KOPT-K1 (cell line): Measurements from ENCODE around the gene PGD.
"Not testable (repeated sequence)": the region's sequence is repeated elsewhere in the genome, so short reads cannot be mapped to it uniquely, and the experiment has no call there.

ENCODE experiments used
- H3K27ac ChIP-seq: fragments of 200-600 bp; sonication (generic); 2 replicates; pipeline ENCODE4 v1.5.1; 2016; ENCODE audit warnings: antibody characterized with exemption, mild to moderate bottlenecking, low read depth, low read length; ENCODE audit not compliant: poor library complexity, severe bottlenecking
- H3K36me3 ChIP-seq: fragments of 200-600 bp; sonication (generic); 2 replicates; pipeline ENCODE4 v1.5.1; 2017; ENCODE audit warnings: antibody characterized with exemption, mild to moderate bottlenecking, low read length, moderate library complexity; ENCODE audit not compliant: insufficient read depth
- H3K9me3 ChIP-seq: fragments of 200-600 bp; sonication (generic); 2 replicates; pipeline ENCODE4 v1.5.1; 2017; ENCODE audit warnings: antibody characterized with exemption, low read length, mild to moderate bottlenecking; ENCODE audit not compliant: insufficient read depth, poor library complexity, severe bottlenecking

Gene PGD

GRCh38 chr1:10440305-10440704 is 41.4 kb downstream of the PGD start:
- H3K36me3 ChIP-seq, result peaks cover 22% of the 10 kb centered on the region
- H3K27ac ChIP-seq, result no peak overlapping the region
- no peaks in the 10 kb centered on the region for H3K9me3 ChIP-seq

DNA sequence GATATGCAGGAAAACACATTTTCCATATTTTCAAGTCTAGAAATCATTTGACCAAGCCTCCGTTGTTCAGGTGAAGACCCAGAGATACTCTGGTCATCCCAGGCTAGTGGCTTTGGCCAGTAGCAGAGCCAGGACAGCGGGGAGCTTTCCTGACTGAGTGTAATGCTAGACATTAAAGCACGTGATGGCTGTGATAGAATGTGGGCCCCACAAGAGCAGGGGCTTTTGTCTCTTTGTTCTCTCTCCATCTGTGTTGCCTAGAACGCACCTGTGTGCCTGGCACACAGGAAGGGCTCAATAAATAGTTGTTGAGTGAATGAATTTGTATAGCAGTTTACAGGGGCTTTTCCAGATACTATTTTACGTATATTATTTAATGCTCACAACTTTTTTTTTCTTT is 41.9 kb downstream of the PGD start:
- no peak overlapping the region for H3K27ac ChIP-seq
- H3K9me3 ChIP-seq, result no peaks in the 10 kb centered on the region
- H3K36me3 ChIP-seq, result peaks cover 22% of the 10 kb centered on the region

DNA sequence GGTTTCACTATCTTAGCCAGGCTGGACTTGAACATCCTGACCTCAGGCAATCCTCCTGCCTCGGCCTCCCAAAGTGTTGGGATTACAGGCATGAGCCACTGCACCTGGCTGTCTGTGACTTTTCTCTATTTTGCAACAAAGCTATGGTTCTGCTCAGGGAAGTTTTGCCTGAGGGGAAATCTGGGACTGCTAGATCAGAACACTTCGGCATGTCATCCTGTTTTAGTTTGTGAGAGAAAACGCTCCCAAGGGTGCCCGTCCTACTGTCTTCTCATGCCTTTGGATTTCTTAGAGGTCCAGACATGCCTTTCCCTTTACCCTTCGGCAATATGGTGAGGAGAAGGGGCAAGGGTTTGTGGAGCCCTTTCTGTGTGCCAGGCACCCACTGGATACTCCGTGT is 45.4 kb downstream of the PGD start:
- H3K36me3 ChIP-seq, result peaks cover 34% of the 10 kb centered on the region
- no peaks in the 10 kb centered on the region for H3K9me3 ChIP-seq
- H3K27ac ChIP-seq, result no peak overlapping the region

DNA sequence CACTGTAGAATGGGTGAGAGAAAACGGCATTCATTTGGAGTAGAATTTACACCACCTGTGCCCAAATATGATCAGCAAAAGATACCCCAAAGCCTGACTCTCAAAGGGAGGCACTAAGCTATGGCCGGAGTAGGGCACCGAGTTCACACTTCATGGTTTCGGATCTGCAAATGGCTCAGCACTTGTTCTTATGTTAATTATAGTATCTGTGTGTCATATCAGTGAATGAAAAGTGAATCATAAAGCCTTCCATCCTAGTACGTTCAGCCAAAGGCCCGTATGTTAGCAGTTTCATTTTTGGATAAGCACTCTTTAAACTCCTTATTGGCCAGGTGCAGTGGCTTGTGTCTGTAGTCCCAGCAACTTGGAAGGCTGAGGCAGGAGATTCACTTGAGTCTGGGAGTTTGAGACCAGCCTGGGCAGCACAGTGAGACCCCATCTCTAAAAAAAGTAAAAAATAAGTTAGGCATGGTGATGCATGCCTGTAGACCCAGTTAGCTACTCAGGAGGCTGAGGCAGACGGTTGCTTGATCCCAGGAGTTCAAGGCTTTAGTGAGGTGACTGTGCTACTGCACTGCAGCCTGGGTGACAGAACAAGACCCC is 46.0 kb downstream of the PGD start:
- Histone ChIP-seq H3K36me3 (peaks cover 33% of the 10 kb centered on the region), H3K27ac (no peak overlapping the region), H3K9me3 (no peaks in the 10 kb centered on the region)

GRCh38 chr1:10446790-10447422 is 48.0 kb downstream of the PGD start:
- no peaks in the 10 kb centered on the region for H3K9me3 ChIP-seq
- H3K36me3 ChIP-seq, result peaks cover 22% of the 10 kb centered on the region; the same call in 1 of the 2 replicates
- no peak overlapping the region for H3K27ac ChIP-seq

GRCh38 chr1:10449751-10450150 is 50.9 kb downstream of the PGD start, which contains the start of gene CORT:
TSS of gene CORT (plus strand) at chr1:10450031. CDS start at chr1:10450224, 193 bp downstream.
- peaks cover 15% of the 10 kb centered on the region; the same call in 1 of the 2 replicates for H3K36me3 ChIP-seq
- no peak within 1 kb of the TSS for H3K27ac ChIP-seq
- H3K9me3 ChIP-seq, result no peaks in the 10 kb centered on the region

GRCh38 chr1:10450156-10450814 is 51.4 kb downstream of the PGD start:
- Histone ChIP-seq H3K27ac (no peak overlapping the region), H3K9me3 (no peaks in the 10 kb centered on the region), H3K36me3 (peaks cover 13% of the 10 kb centered on the region; the same call in 1 of the 2 replicates)

GRCh38 chr1:10450836-10451235 is 52.0 kb downstream of the PGD start:
- Histone ChIP-seq H3K36me3 (peaks cover 13% of the 10 kb centered on the region; the same call in 1 of the 2 replicates), H3K27ac (no peak overlapping the region), H3K9me3 (no peaks in the 10 kb centered on the region)

DNA sequence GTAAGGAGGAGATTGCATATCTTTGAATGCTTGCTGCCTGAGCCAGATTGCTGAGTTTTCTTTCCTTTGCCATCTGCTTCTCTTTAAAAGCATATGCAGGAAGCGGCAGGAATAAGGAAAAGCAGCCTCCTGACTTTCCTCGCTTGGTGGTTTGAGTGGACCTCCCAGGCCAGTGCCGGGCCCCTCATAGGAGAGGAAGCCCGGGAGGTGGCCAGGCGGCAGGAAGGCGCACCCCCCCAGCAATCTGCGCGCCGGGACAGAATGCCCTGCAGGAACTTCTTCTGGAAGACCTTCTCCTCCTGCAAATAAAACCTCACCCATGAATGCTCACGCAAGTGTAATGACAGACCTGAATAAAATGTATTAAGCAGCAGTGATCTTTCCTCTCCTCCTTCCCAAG is 52.4 kb downstream of the PGD start:
- H3K36me3 ChIP-seq, result peaks cover 11% of the 10 kb centered on the region; the same call in 1 of the 2 replicates
- H3K27ac ChIP-seq, result no peak overlapping the region

GRCh38 chr1:10456048-10456447 is 57.2 kb downstream of the PGD start:
- H3K36me3 ChIP-seq, result peaks cover 41% of the 10 kb centered on the region
- no peaks in the 10 kb centered on the region for H3K9me3 ChIP-seq
- H3K27ac ChIP-seq, result no peak overlapping the region

More for the DNA sequence above, 52.4 kb downstream of the PGD start:
- no peaks in the 10 kb centered on the region for H3K9me3 ChIP-seq

DNA sequence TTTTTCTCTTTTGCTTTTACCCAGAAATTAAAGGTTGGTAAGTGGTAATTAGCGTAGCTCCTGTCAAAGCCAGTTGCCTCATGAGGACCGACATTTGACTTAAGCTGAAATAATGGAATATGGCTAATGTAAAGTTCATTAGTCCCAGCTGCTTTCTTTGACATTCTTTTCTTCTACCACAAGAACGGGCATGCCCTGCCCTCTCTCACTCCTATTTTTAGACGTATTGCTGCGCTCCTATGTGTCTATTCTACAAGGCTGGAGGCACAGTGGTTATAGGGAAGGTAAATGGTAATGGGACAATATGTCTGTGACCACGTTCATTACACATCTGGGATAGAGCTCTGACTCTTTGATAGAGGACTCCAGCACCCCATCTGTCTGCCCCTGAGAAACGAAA is 57.8 kb downstream of the PGD start:
- Histone ChIP-seq H3K36me3 (peaks cover 47% of the 10 kb centered on the region), H3K27ac (no peak overlapping the region), H3K9me3 (no peaks in the 10 kb centered on the region)

GRCh38 chr1:10457462-10457861 is 58.6 kb downstream of the PGD start:
- H3K36me3 ChIP-seq, result peaks cover 55% of the 10 kb centered on the region

GRCh38 chr1:10457875-10458274 is 59.0 kb downstream of the PGD start:
- H3K36me3 ChIP-seq, result peaks cover 59% of the 10 kb centered on the region

More at GRCh38 chr1:10457462-10457861, 58.6 kb downstream of the PGD start:
- not testable (repeated sequence) for H3K9me3 ChIP-seq, H3K27ac ChIP-seq

GRCh38 chr1:10459184-10459583 is 60.3 kb downstream of the PGD start:
- H3K9me3 ChIP-seq, result no peaks in the 10 kb centered on the region
- peaks cover 72% of the 10 kb centered on the region for H3K36me3 ChIP-seq
- no peak overlapping the region for H3K27ac ChIP-seq

More at GRCh38 chr1:10457875-10458274, 59.0 kb downstream of the PGD start:
- Histone ChIP-seq H3K9me3 (no peaks in the 10 kb centered on the region), H3K27ac (no peak overlapping the region)

GRCh38 chr1:10467078-10467477 is 68.2 kb downstream of the PGD start:
- Histone ChIP-seq H3K9me3 (no peaks in the 10 kb centered on the region), H3K36me3 (peaks cover 79% of the 10 kb centered on the region), H3K27ac (no peak overlapping the region)
